ENCODE data around the gene PCDHB14. TPM values are rescaled to one million over a fixed set of nuclear protein-coding genes. Genes with fewer than 3 reads are reported as not detected.

PCDHB14 gene
- total RNA-seq, 1 donor from 2014 or later: 2.9 TPM

DNA sequence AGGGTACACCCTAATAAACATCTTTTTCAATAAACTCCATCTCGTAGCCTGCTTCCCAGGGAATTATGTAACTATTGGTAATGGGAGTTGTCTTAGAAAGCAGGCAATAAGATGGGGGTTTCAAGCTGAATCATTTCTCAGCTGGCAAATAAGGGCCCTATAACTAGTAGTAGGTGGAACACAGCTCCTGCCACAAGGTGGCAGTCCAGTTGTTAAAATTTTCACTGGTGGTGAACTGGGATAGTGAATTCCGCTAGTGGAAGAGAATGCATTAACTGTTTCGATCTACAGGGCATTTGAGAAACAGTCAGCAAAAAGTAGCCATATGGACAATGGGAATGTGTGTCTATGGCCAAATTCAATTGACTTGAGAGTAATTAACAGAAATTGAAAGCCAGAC, 49.8 kb downstream of the PCDHB14 start:
- no peak overlapping the region for H3K4me3 ChIP-seq (ENCODE audit: low read depth, low read length)
- no peak for DNase-seq (ENCODE audit: low read depth)
- no peaks in the 10 kb centered on the region for H3K36me3 ChIP-seq (ENCODE audit: control insufficient read depth, insufficient read depth, low read length)
- no peaks in the 10 kb centered on the region for H3K27me3 ChIP-seq (ENCODE audit: control insufficient read depth, insufficient read depth, low read length)
- TF ChIP-seq, protein P1, sequence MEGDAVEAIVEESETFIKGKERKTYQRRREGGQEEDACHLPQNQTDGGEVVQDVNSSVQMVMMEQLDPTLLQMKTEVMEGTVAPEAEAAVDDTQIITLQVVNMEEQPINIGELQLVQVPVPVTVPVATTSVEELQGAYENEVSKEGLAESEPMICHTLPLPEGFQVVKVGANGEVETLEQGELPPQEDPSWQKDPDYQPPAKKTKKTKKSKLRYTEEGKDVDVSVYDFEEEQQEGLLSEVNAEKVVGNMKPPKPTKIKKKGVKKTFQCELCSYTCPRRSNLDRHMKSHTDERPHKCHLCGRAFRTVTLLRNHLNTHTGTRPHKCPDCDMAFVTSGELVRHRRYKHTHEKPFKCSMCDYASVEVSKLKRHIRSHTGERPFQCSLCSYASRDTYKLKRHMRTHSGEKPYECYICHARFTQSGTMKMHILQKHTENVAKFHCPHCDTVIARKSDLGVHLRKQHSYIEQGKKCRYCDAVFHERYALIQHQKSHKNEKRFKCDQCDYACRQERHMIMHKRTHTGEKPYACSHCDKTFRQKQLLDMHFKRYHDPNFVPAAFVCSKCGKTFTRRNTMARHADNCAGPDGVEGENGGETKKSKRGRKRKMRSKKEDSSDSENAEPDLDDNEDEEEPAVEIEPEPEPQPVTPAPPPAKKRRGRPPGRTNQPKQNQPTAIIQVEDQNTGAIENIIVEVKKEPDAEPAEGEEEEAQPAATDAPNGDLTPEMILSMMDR (IDR thresholded peaks at IDR 0.05; ENCODE audit: insufficient read depth, low read length, poor library complexity, severe bottlenecking): no peak

Other genes starting within 250 kb of the PCDHB14 start
- gene PCDHB1, start 172.0 kb upstream of the PCDHB14 start, total RNA-seq: under 0.01 TPM in 1 of 2 replicates, not detected in the other
- 5.7 and 5.8 TPM in 2 replicates for gene PCDHB2, start 128.7 kb upstream of the PCDHB14 start, total RNA-seq
- gene PCDHB3, start 122.9 kb upstream of the PCDHB14 start, total RNA-seq: 1.9 and 2.7 TPM in 2 replicates
- 0.42 and 0.48 TPM in 2 replicates for gene PCDHB4, start 101.5 kb upstream of the PCDHB14 start, total RNA-seq
- gene PCDHB5, start 88.1 kb upstream of the PCDHB14 start, total RNA-seq: 3.1 and 6.7 TPM in 2 replicates
- 0.67 and 0.68 TPM in 2 replicates for gene PCDHB6, start 73.3 kb upstream of the PCDHB14 start, total RNA-seq
- gene PCDHB7, start 50.7 kb upstream of the PCDHB14 start, total RNA-seq: 0.96 and 1.5 TPM in 2 replicates
- 0.34 and 0.84 TPM in 2 replicates for gene PCDHB8, start 45.6 kb upstream of the PCDHB14 start, total RNA-seq
- gene PCDHB16, start 41.0 kb upstream of the PCDHB14 start, total RNA-seq: 0.92 and 1.4 TPM in 2 replicates
- 0.71 and 0.82 TPM in 2 replicates for gene PCDHB9, start 36.2 kb upstream of the PCDHB14 start, total RNA-seq
- gene PCDHB10, start 31.0 kb upstream of the PCDHB14 start, total RNA-seq: 1.6 and 3.4 TPM in 2 replicates
- gene PCDHB11, start 23.7 kb upstream of the PCDHB14 start, total RNA-seq: 1.8 and 3.1 TPM in 2 replicates
- 1.2 and 1.6 TPM in 2 replicates for gene PCDHB12, start 14.6 kb upstream of the PCDHB14 start, total RNA-seq
- gene PCDHB13, start 9.4 kb upstream of the PCDHB14 start, total RNA-seq: 1.9 and 3.1 TPM in 2 replicates
- gene PCDHB15, start 22.1 kb downstream of the PCDHB14 start, total RNA-seq: 2.3 and 3.0 TPM in 2 replicates
- gene SLC25A2, start 80.7 kb downstream of the PCDHB14 start, total RNA-seq: not detected in 2 replicates
- gene TAF7, start 97.4 kb downstream of the PCDHB14 start, total RNA-seq: 72.6 and 78.0 TPM in 2 replicates
- gene PCDHGA1, start 107.2 kb downstream of the PCDHB14 start, total RNA-seq: 0.67 and 0.68 TPM in 2 replicates
- gene PCDHGA2, start 115.4 kb downstream of the PCDHB14 start, total RNA-seq: 2.8 and 2.9 TPM in 2 replicates
- 2.4 and 2.6 TPM in 2 replicates for gene PCDHGA3, start 120.5 kb downstream of the PCDHB14 start, total RNA-seq
- gene PCDHGB1, start 126.8 kb downstream of the PCDHB14 start, total RNA-seq: 1.6 and 1.7 TPM in 2 replicates
- 3.5 and 3.6 TPM in 2 replicates for gene PCDHGA4, start 131.7 kb downstream of the PCDHB14 start, total RNA-seq
- 1.2 and 1.9 TPM in 2 replicates for gene PCDHGB2, start 136.7 kb downstream of the PCDHB14 start, total RNA-seq
- gene PCDHGA5, start 140.8 kb downstream of the PCDHB14 start, total RNA-seq: 0.58 and 1.5 TPM in 2 replicates
- 1.3 and 3.6 TPM in 2 replicates for gene PCDHGB3, start 146.9 kb downstream of the PCDHB14 start, total RNA-seq
- 1.7 and 3.1 TPM in 2 replicates for gene PCDHGA6, start 150.5 kb downstream of the PCDHB14 start, total RNA-seq
- 2.2 and 3.1 TPM in 2 replicates for gene PCDHGA7, start 159.4 kb downstream of the PCDHB14 start, total RNA-seq
- gene PCDHGB4, start 164.4 kb downstream of the PCDHB14 start, total RNA-seq: 6.4 and 9.2 TPM in 2 replicates
- gene PCDHGA8, start 169.3 kb downstream of the PCDHB14 start, total RNA-seq: 0.96 and 1.0 TPM in 2 replicates
- gene PCDHGB5, start 174.6 kb downstream of the PCDHB14 start, total RNA-seq: 18.6 and 19.3 TPM in 2 replicates
- gene PCDHGA9, start 179.4 kb downstream of the PCDHB14 start, total RNA-seq: 3.6 and 5.2 TPM in 2 replicates
- 3.4 and 3.6 TPM in 2 replicates for gene PCDHGB6, start 184.7 kb downstream of the PCDHB14 start, total RNA-seq
- gene PCDHGA10, start 189.6 kb downstream of the PCDHB14 start, total RNA-seq: 5.5 and 6.0 TPM in 2 replicates
- gene PCDHGB7, start 194.3 kb downstream of the PCDHB14 start, total RNA-seq: 14.0 and 14.1 TPM in 2 replicates
- 6.7 and 7.4 TPM in 2 replicates for gene PCDHGA11, start 197.7 kb downstream of the PCDHB14 start, total RNA-seq
- gene PCDHGA12, start 207.2 kb downstream of the PCDHB14 start, total RNA-seq: 2.1 and 3.6 TPM in 2 replicates

Data from kidney epithelial cell (primary cell).